GM18505 (cell line): Measurements from ENCODE around the gene MAGOH.

Experiments used
- ATAC-seq: cut with Tn5 transposase; IDR thresholded peaks from one replicate; pipeline ENCODE4 v1.9.1; 2021; ENCODE audit not compliant: unreplicated experiment
- POLR2A ChIP-seq: IDR thresholded peaks from 4 replicates; pipeline ENCODE4 v1.6.1; 2011; ENCODE audit warnings: borderline replicate concordance; ENCODE audit not compliant: insufficient read depth, insufficient read length; ENCODE audit errors: extremely low read depth

MAGOH gene

DNA sequence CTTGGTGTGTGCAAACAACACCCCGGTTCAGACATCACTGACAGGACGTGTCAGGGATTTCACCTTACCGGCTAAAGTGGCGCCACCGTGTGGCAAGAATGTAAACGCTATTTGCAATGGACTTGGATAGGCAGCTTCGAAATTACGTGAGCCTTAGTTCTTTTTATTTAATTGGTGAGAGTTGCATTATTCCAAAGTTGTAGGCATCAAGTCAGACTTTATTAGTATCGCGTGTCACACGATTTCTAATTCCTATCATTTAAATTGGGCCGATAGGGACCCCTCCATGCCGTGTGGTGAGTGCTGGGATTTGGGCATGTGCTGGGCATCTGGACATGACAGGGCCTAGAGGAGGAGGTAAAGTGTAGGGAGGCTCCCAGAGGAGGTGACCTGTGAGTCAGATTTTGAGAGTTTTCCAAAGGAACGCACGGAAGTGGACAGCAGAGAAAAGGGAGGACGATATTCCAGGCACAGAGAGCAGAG lies 56.2 kb downstream of the MAGOH start:
- ATAC-seq, result no peak
- no peak for TF ChIP-seq POLR2A

DNA sequence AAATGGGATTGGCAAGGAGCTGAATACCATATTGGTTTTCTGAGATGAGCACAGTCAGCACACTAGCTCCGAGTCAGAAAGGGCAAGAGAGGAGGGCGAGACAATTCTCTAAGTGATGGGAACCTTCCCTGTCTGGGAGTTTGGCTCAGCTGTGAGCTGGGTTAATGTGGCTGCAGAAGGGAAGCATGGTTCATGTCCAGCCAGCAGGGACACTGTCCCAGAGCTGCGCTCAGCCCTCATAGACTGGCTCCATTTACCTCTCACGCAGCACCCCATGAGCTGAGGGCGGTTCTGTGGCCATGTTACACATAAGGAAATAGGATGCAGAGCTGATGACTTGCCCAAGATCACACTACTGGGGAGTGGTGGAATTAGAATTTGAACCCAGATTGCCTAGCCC lies 57.4 kb downstream of the MAGOH start:
- no peak for TF ChIP-seq POLR2A
- ATAC-seq, result no peak

DNA sequence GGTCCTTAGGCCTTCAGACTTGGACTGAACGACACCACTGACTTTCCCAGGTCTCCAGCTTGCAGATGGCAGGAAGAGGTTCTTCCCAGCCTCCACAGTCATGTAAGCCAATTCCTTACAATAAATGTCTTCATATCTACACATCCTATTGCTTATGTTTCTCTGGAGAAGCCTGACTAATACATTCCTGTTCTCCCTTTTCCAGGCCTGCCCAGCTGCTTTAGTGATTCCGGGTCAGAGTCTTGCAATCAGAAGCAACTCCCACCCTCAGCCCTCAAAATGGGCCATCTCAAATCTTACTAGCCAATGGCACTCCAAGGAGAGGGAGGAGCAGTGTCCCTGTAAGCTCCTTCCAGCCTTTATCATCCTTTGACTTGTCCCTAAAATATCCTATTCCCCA lies 58.1 kb downstream of the MAGOH start:
- TF ChIP-seq POLR2A, result no peak
- no peak for ATAC-seq
